ENCODE data around the gene TUBGCP2. TPM values are rescaled to one million over a fixed set of nuclear protein-coding genes. Genes with fewer than 3 reads are reported as not detected.
A peak's percentile ranks its signal among the peaks of the same experiment; 100 is the strongest.

Gene TUBGCP2
- total and polyA plus RNA-seq, 4 donors: 35.0 to 81.4 (median 58.1) TPM

DNA sequence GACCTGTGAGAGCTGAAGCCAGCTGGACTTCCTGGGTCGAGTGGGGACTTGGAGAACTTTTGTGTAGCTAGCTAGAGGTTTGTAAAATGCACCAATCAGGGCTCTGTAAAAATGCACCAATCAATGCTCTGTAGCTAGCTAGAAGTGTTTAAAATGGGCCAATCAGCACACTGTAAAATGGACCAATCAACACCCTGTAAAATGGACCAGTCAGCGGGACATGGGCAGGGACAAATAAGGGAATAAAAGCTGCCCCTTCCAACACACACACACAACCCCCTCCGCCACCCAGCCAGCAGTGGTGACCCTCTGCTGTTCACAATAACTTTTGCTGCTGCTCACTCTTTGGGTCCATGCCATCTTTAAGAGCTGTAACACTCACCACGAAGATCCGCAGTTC is 7.2 kb upstream of the TUBGCP2 start:
- no peak overlapping the region for H3K27ac ChIP-seq (ENCODE audit: low read depth, low read length)
- peak in 1 of 6 donors; percentile 29 for DNase-seq (ENCODE audit: low read depth in 4 of 6, low spot score in 6 of 6)
- H3K9me3 ChIP-seq (ENCODE audit: control insufficient read depth, insufficient read depth, low read length): no peaks in the 10 kb centered on the region
- H3K36me3 ChIP-seq (ENCODE audit: control insufficient read depth, insufficient read depth, low read length): peaks cover 29% of the 10 kb centered on the region
- H3K4me3 ChIP-seq (ENCODE audit: low read depth, low read length): no peak overlapping the region
- H3K4me1 ChIP-seq (ENCODE audit: control insufficient read depth, insufficient read depth, low read length): peaks cover 23% of the 10 kb centered on the region
- no peaks in the 10 kb centered on the region for H3K27me3 ChIP-seq (ENCODE audit: control insufficient read depth, insufficient read depth, low read length)
- WGBS (ENCODE audit: insufficient coverage): 85% methylated on average over 5 of the region's 5 CpGs

GRCh38 chr10:133314911-133315310 is 6.2 kb upstream of the TUBGCP2 start:
- H3K27ac ChIP-seq (ENCODE audit: low read depth, low read length): peak overlapping the region; percentile 33
- peaks cover 38% of the 10 kb centered on the region for H3K36me3 ChIP-seq (ENCODE audit: control insufficient read depth, insufficient read depth, low read length)
- no peaks in the 10 kb centered on the region for H3K27me3 ChIP-seq (ENCODE audit: control insufficient read depth, insufficient read depth, low read length)
- no peak overlapping the region for H3K4me3 ChIP-seq (ENCODE audit: low read depth, low read length)
- peaks cover 25% of the 10 kb centered on the region for H3K4me1 ChIP-seq (ENCODE audit: control insufficient read depth, insufficient read depth, low read length)
- WGBS (ENCODE audit: insufficient coverage): 89% methylated on average over 11 of the region's 12 CpGs
- DNase-seq (ENCODE audit: low read depth in 4 of 6, low spot score in 6 of 6): peak in 1 of 6 donors; percentile 52
- H3K9me3 ChIP-seq (ENCODE audit: control insufficient read depth, insufficient read depth, low read length): no peaks in the 10 kb centered on the region

DNA sequence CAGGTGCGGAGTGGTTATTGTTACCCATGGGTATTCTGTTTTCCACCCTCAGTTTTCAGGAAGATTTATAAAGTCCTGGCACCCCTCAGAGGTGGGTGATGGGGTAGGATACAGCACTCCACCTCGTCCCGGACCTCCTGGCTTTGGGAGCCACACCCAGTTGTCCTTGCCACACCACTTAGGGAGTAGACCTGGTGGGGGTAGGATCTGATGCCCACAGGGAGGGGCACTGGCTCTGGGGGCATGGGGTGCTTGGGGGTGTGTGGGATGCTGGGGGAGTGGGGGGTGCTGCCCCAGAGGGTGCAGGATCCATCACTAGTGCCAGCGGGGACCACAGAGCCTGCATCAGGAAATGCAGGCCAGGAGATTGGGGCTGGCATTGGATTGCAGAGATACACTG is 4.5 kb upstream of the TUBGCP2 start:
- H3K27ac ChIP-seq (ENCODE audit: low read depth, low read length): no peak overlapping the region
- WGBS (ENCODE audit: insufficient coverage): 83% methylated on average over 2 of the region's 4 CpGs
- DNase-seq (ENCODE audit: low read depth in 4 of 6, low spot score in 6 of 6): no peak

DNA sequence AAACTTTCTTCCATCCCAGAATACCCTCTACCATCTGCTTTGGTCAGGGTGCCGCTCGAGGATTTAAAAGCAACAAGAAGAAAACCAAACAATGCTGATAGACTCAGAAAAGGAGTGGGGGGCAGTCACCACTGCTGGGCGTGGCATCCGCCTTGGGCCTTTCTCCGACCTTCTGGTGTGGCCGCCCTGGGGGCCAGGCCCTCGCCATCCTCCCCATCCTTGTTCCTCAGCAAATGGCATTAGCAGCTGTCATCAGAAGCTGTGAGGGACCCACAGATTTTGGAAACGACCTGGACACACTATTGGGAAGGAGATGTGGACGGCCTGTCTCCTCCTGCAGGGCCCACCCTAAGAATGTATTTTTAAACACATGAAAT is 4.1 kb upstream of the TUBGCP2 start:
- H3K36me3 ChIP-seq (ENCODE audit: control insufficient read depth, insufficient read depth, low read length): peaks cover 45% of the 10 kb centered on the region
- no peaks in the 10 kb centered on the region for H3K27me3 ChIP-seq (ENCODE audit: control insufficient read depth, insufficient read depth, low read length)
- H3K4me1 ChIP-seq (ENCODE audit: control insufficient read depth, insufficient read depth, low read length): peaks cover 25% of the 10 kb centered on the region
- H3K4me3 ChIP-seq (ENCODE audit: low read depth, low read length): no peak overlapping the region
- H3K27ac ChIP-seq (ENCODE audit: low read depth, low read length): no peak overlapping the region
- DNase-seq (ENCODE audit: low read depth in 4 of 6, low spot score in 6 of 6): no peak
- WGBS (ENCODE audit: insufficient coverage): 95% methylated on average over 4 of the region's 9 CpGs
- H3K9me3 ChIP-seq (ENCODE audit: control insufficient read depth, insufficient read depth, low read length): no peaks in the 10 kb centered on the region

More for the DNA sequence above, 4.5 kb upstream of the TUBGCP2 start:
- H3K4me1 ChIP-seq (ENCODE audit: control insufficient read depth, insufficient read depth, low read length): peaks cover 21% of the 10 kb centered on the region
- no peaks in the 10 kb centered on the region for H3K9me3 ChIP-seq (ENCODE audit: control insufficient read depth, insufficient read depth, low read length)
- H3K36me3 ChIP-seq (ENCODE audit: control insufficient read depth, insufficient read depth, low read length): peaks cover 45% of the 10 kb centered on the region
- no peaks in the 10 kb centered on the region for H3K27me3 ChIP-seq (ENCODE audit: control insufficient read depth, insufficient read depth, low read length)
- H3K4me3 ChIP-seq (ENCODE audit: low read depth, low read length): no peak overlapping the region

DNA sequence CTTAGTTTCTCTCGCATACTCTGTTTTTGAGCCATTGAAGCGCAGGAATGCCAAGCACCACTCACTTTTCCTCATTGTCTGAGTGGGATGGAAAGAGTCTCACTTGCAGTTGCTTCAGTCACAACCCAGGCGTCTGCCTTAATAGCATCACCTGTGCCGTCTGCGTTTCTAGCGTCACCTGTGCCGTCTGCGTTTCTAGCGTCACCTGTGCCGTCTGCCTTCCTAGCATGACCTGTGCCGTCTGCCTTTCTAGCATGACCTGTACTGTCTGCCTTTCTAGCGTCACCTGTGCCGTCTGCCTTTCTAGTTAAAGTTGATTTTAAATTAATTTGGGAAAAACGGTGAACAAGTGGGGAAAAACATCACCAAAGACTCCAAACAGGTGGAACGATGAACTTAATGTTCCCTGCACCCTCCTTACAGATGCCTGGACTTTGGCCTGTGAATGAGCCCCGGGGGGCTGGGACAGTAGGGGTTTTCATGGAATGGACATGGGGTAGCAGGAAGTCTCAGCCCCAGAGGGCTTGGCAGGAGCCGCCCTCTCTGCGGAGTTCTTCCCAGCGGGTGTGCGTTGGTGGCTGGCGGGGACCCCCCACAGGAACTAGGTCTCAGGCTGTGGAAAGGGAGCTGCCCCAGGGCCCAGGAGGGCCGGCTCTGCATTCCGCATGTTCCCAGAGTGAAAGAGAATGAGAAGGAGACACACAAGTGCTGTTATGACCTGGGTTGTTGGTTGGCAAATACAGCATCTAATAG is 3.5 kb upstream of the TUBGCP2 start:
- no peaks in the 10 kb centered on the region for H3K9me3 ChIP-seq (ENCODE audit: control insufficient read depth, insufficient read depth, low read length)
- peaks cover 31% of the 10 kb centered on the region for H3K4me1 ChIP-seq (ENCODE audit: control insufficient read depth, insufficient read depth, low read length)
- H3K4me3 ChIP-seq (ENCODE audit: low read depth, low read length): no peak overlapping the region
- H3K27me3 ChIP-seq (ENCODE audit: control insufficient read depth, insufficient read depth, low read length): no peaks in the 10 kb centered on the region
- no peak overlapping the region for H3K27ac ChIP-seq (ENCODE audit: low read depth, low read length)
- peaks cover 45% of the 10 kb centered on the region for H3K36me3 ChIP-seq (ENCODE audit: control insufficient read depth, insufficient read depth, low read length)
- WGBS (ENCODE audit: insufficient coverage): 89% methylated on average over 10 of the region's 23 CpGs
- DNase-seq (ENCODE audit: low read depth in 4 of 6, low spot score in 6 of 6): no peak

DNA sequence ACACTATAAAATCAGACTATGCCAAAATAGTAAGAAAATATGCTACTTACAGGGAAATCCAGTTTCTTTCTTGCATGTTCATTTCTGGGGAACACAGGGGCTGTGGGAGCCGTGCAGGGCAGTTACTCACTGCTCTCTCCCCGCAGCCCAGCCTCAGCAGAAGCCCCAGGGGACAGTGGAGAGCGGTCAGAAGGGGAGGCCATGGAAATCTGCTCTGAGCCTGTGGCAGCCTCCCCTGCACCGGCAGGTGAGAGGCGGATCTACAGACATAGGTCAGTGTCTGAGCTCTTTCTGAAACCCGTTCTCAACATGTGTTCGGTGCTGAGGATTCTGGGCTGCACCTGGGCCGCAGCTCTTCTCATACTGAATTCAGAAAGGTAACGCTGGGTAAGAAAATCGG is 2.9 kb upstream of the TUBGCP2 start:
- H3K27ac ChIP-seq (ENCODE audit: low read depth, low read length): no peak overlapping the region
- no peaks in the 10 kb centered on the region for H3K9me3 ChIP-seq (ENCODE audit: control insufficient read depth, insufficient read depth, low read length)
- H3K36me3 ChIP-seq (ENCODE audit: control insufficient read depth, insufficient read depth, low read length): peaks cover 48% of the 10 kb centered on the region
- H3K27me3 ChIP-seq (ENCODE audit: control insufficient read depth, insufficient read depth, low read length): no peaks in the 10 kb centered on the region
- 94% methylated on average over 10 of the region's 10 CpGs for WGBS (ENCODE audit: insufficient coverage)
- peaks cover 36% of the 10 kb centered on the region for H3K4me1 ChIP-seq (ENCODE audit: control insufficient read depth, insufficient read depth, low read length)
- H3K4me3 ChIP-seq (ENCODE audit: low read depth, low read length): no peak overlapping the region
- no peak for DNase-seq (ENCODE audit: low read depth in 4 of 6, low spot score in 6 of 6)

DNA sequence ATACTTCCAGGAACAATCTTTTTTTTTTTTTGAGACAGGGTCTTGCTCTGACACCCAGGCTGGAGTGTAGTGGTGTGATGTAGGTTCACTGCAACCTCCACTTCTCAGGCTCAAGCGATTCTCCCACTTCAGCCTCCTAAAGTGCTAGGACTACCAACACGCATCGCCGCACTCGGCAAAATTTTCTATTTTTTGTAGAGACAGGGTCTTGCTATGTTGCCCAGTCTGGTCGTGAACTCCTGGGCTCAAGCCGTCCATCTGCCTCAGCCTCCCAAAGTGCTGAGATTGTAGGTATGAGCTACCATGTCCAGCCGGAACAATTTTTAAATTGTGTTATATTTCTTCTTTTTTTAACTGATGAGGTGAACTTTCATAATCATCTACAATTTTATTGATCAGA is 2.1 kb upstream of the TUBGCP2 start:
- WGBS (ENCODE audit: insufficient coverage): 98% methylated on average over 6 of the region's 8 CpGs
- Histone ChIP-seq H3K27ac (ENCODE audit: low read depth, low read length) (no peak overlapping the region), H3K4me1 (ENCODE audit: control insufficient read depth, insufficient read depth, low read length) (peaks cover 36% of the 10 kb centered on the region), H3K27me3 (ENCODE audit: control insufficient read depth, insufficient read depth, low read length) (no peaks in the 10 kb centered on the region), H3K9me3 (ENCODE audit: control insufficient read depth, insufficient read depth, low read length) (no peaks in the 10 kb centered on the region), H3K4me3 (ENCODE audit: low read depth, low read length) (no peak overlapping the region), H3K36me3 (ENCODE audit: control insufficient read depth, insufficient read depth, low read length) (peaks cover 45% of the 10 kb centered on the region)
- no peak for DNase-seq (ENCODE audit: low read depth in 4 of 6, low spot score in 6 of 6)

GRCh38 chr10:133310399-133310755 is 1.7 kb upstream of the TUBGCP2 start:
- no peaks in the 10 kb centered on the region for H3K27me3 ChIP-seq (ENCODE audit: control insufficient read depth, insufficient read depth, low read length)
- DNase-seq (ENCODE audit: low read depth in 4 of 6, low spot score in 6 of 6): no peak
- H3K4me1 ChIP-seq (ENCODE audit: control insufficient read depth, insufficient read depth, low read length): peaks cover 36% of the 10 kb centered on the region
- H3K36me3 ChIP-seq (ENCODE audit: control insufficient read depth, insufficient read depth, low read length): peaks cover 48% of the 10 kb centered on the region
- 96% methylated on average over 15 of the region's 16 CpGs for WGBS (ENCODE audit: insufficient coverage)
- no peak overlapping the region for H3K27ac ChIP-seq (ENCODE audit: low read depth, low read length)
- no peak overlapping the region for H3K4me3 ChIP-seq (ENCODE audit: low read depth, low read length)
- H3K9me3 ChIP-seq (ENCODE audit: control insufficient read depth, insufficient read depth, low read length): no peaks in the 10 kb centered on the region

DNA sequence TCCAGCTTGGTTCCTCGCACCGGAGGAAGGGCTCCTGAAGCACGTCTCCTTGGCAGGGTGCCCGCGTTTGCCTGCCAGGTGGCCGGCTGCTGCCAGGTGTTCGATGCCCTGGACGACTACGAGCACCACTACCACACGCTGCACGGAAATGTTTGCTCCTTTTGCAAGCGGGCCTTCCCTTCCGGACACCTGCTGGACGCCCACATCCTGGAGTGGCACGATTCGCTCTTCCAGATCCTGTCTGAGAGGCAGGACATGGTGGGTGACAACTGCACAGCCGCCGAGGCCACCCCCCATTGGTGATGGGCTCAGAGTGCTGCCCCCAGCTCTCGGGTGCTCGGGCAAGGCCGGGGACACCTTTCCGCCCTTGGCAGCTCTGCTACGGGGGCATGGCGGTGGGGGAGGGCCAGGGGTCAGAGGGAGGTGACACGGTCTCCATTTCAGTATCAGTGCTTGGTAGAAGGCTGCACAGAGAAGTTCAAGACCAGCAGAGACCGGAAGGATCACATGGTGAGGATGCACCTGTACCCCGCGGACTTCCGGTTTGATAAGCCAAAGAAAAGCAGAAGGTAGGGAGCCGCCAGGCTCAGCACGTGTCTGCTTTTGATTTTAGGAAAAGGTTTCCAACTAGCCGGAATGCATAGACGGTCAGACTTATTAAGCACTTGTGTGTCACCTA is 1.2 kb upstream of the TUBGCP2 start:
- no peak for DNase-seq (ENCODE audit: low read depth in 4 of 6, low spot score in 6 of 6)
- 94% methylated on average over 33 of the region's 33 CpGs for WGBS (ENCODE audit: insufficient coverage)
- Histone ChIP-seq H3K27me3 (ENCODE audit: control insufficient read depth, insufficient read depth, low read length) (no peaks in the 10 kb centered on the region), H3K4me3 (ENCODE audit: low read depth, low read length) (no peak overlapping the region), H3K36me3 (ENCODE audit: control insufficient read depth, insufficient read depth, low read length) (peaks cover 46% of the 10 kb centered on the region), H3K9me3 (ENCODE audit: control insufficient read depth, insufficient read depth, low read length) (no peaks in the 10 kb centered on the region), H3K27ac (ENCODE audit: low read depth, low read length) (no peak overlapping the region), H3K4me1 (ENCODE audit: control insufficient read depth, insufficient read depth, low read length) (peaks cover 33% of the 10 kb centered on the region)
